ENCODE results near the gene IVD. TPM values are rescaled to one million over a fixed set of nuclear protein-coding genes. Genes with fewer than 3 reads are reported as not detected.

The IVD gene
- total and polyA plus RNA-seq, 2 of the 8 experiments (the other 6 are each of a cell fraction or from before 2014, with no cell fraction given): 55.2 to 78.8 TPM

- TF ChIP-seq GTF2F1 (IDR thresholded peaks at IDR 0.05; ENCODE audit: borderline replicate concordance, low read depth, low read length): no peak
- no peak for TF ChIP-seq SIX5 (IDR thresholded peaks at IDR 0.05; ENCODE audit: low read depth, low read length)
- TF ChIP-seq BRCA1 (IDR thresholded peaks at IDR 0.05; ENCODE audit: low read depth, low read length): no peak
- TF ChIP-seq E2F6 (IDR thresholded peaks at IDR 0.05): no peak
- TF ChIP-seq MAFK (IDR thresholded peaks at IDR 0.05; ENCODE audit: low read depth, low read length): no peak
Observed at GRCh38 chr15:40414816-40415215, 9.2 kb downstream of the IVD start (continued).
